Measurements from ENCODE around the gene HOXB3. TPM values are rescaled to one million over a fixed set of nuclear protein-coding genes. Genes with fewer than 3 reads are reported as not detected.

HOXB3 gene
- total RNA-seq, 3 donors from 2014 or later = 13.8 to 36.7 (median 14.4) TPM

GRCh38 chr17:48630009-48630924 is 40.2 kb upstream of the HOXB3 start:
- intact Hi-C loops (cut with DNase I; ENCODE audit: low total_unique reads) = no loop called here

GRCh38 chr17:48629411-48629759 is 39.3 kb upstream of the HOXB3 start:
- no peak overlapping the region for H3K27ac ChIP-seq
- intact Hi-C loops (cut with DNase I; ENCODE audit: low total_unique reads) = no loop called here

More at GRCh38 chr17:48630009-48630924, 40.2 kb upstream of the HOXB3 start:
- no peak for DNase-seq (ENCODE audit: low spot score in 2 of 2)
- H3K27me3 ChIP-seq = peaks cover 11 to 100% of the 10 kb centered on the region in 2 donors
- no peak overlapping the region for H3K4me3 ChIP-seq
- TF ChIP-seq, protein P1, sequence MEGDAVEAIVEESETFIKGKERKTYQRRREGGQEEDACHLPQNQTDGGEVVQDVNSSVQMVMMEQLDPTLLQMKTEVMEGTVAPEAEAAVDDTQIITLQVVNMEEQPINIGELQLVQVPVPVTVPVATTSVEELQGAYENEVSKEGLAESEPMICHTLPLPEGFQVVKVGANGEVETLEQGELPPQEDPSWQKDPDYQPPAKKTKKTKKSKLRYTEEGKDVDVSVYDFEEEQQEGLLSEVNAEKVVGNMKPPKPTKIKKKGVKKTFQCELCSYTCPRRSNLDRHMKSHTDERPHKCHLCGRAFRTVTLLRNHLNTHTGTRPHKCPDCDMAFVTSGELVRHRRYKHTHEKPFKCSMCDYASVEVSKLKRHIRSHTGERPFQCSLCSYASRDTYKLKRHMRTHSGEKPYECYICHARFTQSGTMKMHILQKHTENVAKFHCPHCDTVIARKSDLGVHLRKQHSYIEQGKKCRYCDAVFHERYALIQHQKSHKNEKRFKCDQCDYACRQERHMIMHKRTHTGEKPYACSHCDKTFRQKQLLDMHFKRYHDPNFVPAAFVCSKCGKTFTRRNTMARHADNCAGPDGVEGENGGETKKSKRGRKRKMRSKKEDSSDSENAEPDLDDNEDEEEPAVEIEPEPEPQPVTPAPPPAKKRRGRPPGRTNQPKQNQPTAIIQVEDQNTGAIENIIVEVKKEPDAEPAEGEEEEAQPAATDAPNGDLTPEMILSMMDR (IDR thresholded peaks at IDR 0.05) = no peak
- no peak for TF ChIP-seq POLR2AphosphoS5 (IDR thresholded peaks at IDR 0.05)
- H3K36me3 ChIP-seq = no peaks in the 10 kb centered on the region
- no peaks in the 10 kb centered on the region for H3K9me3 ChIP-seq
- H3K4me1 ChIP-seq = peaks cover 7 to 13% of the 10 kb centered on the region in 2 donors
- no peak overlapping the region for H3K27ac ChIP-seq

GRCh38 chr17:48628649-48629410 is 38.8 kb upstream of the HOXB3 start:
- H3K27ac ChIP-seq = no peak overlapping the region
- TF ChIP-seq POLR2A (IDR thresholded peaks at IDR 0.05) = no peak
- H3K9me3 ChIP-seq = no peaks in the 10 kb centered on the region
- no peak for DNase-seq (ENCODE audit: low spot score in 2 of 2)
- peaks cover 14 to 18% of the 10 kb centered on the region in 2 donors for H3K4me1 ChIP-seq
- H3K27me3 ChIP-seq = peaks cover 16 to 100% of the 10 kb centered on the region in 2 donors
- no peak overlapping the region for H3K4me3 ChIP-seq
- no peaks in the 10 kb centered on the region for H3K36me3 ChIP-seq
- intact Hi-C loops (cut with DNase I; ENCODE audit: low total_unique reads) = no loop called here

More at GRCh38 chr17:48629411-48629759, 39.3 kb upstream of the HOXB3 start:
- TF ChIP-seq POLR2AphosphoS5 (IDR thresholded peaks at IDR 0.05) (no peak), POLR2A (IDR thresholded peaks at IDR 0.05) (no peak)
- TF ChIP-seq, protein P1 (IDR thresholded peaks at IDR 0.05) = no peak
- DNase-seq (ENCODE audit: low spot score in 2 of 2) = no peak
- no peaks in the 10 kb centered on the region for H3K9me3 ChIP-seq
- H3K4me1 ChIP-seq = peaks cover 14 to 18% of the 10 kb centered on the region in 2 donors
- no peaks in the 10 kb centered on the region for H3K36me3 ChIP-seq
- peaks cover 16 to 100% of the 10 kb centered on the region in 2 donors for H3K27me3 ChIP-seq
- no peak overlapping the region for H3K4me3 ChIP-seq

DNA sequence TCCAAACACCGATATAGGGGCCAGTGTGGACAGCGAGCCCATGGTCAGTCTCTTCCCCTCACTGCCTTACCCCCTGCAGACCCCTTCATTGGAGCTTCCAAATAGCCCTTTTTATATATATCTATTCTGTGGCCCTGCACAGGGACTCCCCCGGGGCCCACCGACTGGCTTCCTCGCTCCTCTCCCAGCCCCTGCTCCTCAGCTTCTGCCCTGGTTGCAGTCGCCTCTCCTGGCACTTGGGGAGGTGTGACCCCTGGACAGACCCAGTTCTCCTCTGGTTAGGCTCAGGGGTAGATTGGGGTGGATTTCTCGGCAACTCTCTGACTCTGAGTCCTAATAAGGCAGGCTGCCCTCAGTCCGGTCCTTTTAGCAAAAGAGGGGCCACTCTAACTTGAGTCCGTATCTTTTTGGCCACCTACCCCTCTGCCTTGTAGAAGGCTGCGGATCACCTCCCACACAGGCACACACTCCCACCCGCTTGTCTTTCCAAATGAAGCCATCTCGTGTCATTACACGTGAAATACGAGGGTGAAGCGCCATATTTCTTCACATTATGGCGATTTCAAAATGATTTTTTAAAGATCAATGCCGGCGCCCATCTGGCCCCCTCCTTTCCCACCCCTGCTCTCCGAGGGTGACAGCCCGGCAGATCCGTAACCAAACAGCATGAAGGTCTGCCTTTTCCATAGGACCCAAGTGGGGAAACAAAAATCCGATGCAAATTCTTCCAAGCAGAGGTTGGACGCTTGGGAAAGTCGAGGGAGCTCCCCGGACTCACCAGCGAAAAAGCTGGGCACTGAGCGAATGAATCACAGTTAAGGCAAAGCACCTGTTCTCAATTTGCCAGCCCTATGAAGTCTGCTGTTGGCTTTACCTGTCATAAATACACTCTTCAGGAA is 37.8 kb upstream of the HOXB3 start:
- Histone ChIP-seq H3K4me1 (peaks cover 14 to 18% of the 10 kb centered on the region in 2 donors), H3K27ac (no peak overlapping the region), H3K9me3 (no peaks in the 10 kb centered on the region), H3K27me3 (peaks cover 16 to 100% of the 10 kb centered on the region in 2 donors), H3K36me3 (no peaks in the 10 kb centered on the region), H3K4me3 (no peak overlapping the region)
- intact Hi-C loops (cut with DNase I; ENCODE audit: low total_unique reads) = no loop called here
- no peak for DNase-seq (ENCODE audit: low spot score in 2 of 2)
- TF ChIP-seq, protein P1 (IDR thresholded peaks at IDR 0.05) = no peak
- TF ChIP-seq POLR2A (IDR thresholded peaks at IDR 0.05) (no peak), POLR2AphosphoS5 (IDR thresholded peaks at IDR 0.05) (no peak)

GRCh38 chr17:48627118-48627597 is 37.1 kb upstream of the HOXB3 start:
- Histone ChIP-seq H3K27ac (no peak overlapping the region), H3K4me3 (no peak overlapping the region), H3K4me1 (peaks cover 14 to 18% of the 10 kb centered on the region in 2 donors), H3K36me3 (no peaks in the 10 kb centered on the region), H3K9me3 (no peaks in the 10 kb centered on the region), H3K27me3 (peaks cover 16 to 100% of the 10 kb centered on the region in 2 donors)
- TF ChIP-seq POLR2AphosphoS5 (IDR thresholded peaks at IDR 0.05) = no peak
- TF ChIP-seq, protein P1 (IDR thresholded peaks at IDR 0.05) = no peak
- TF ChIP-seq POLR2A (IDR thresholded peaks at IDR 0.05) = no peak
- no peak for DNase-seq (ENCODE audit: low spot score in 2 of 2)
- intact Hi-C loops (cut with DNase I; ENCODE audit: low total_unique reads) = no loop called here
